Measurements from ENCODE around the gene PRDX4. TPM values are rescaled to one million over a fixed set of nuclear protein-coding genes. Genes with fewer than 3 reads are reported as not detected.

PRDX4 gene
- total and polyA plus RNA-seq, 2 of the 8 experiments (the other 6 are each of a cell fraction or from before 2014, with no cell fraction given) = 130 TPM

GRCh38 chrX:23631136-23631535 lies 36.2 kb upstream of the PRDX4 start:
- H2BK120ac ChIP-seq (replicated peaks; ENCODE audit: low read depth, low read length) = no peak overlapping the region
- no peak overlapping the region for H3K18ac ChIP-seq (ENCODE audit: extremely low read depth, low read length)
- 78% methylated on average over 4 of the region's 4 CpGs; no CpG with 5 or more reads in 1 of the 2 experiments for WGBS, 2 experiments (ENCODE audit: extremely low coverage in 1 of 2, insufficient coverage in 1 of 2, insufficient read length in 1 of 2, insufficient replicate concordance in 2 of 2, low coverage in 1 of 2, low lambda C conversion rate in 2 of 2, missing lambda C conversion rate in 1 of 2)
- no peaks in the 10 kb centered on the region for H3K23me2 ChIP-seq (ENCODE audit: low read depth, low read length)
- H4K20me1 ChIP-seq (replicated peaks in 1 of 2; ENCODE audit: control insufficient read depth in 1 of 2, insufficient read depth in 2 of 2, low read length in 2 of 2) = no peaks in the 10 kb centered on the region
- H2AK5ac ChIP-seq (ENCODE audit: low read depth, low read length) = no peak overlapping the region
- no peak overlapping the region for H3K4me3 ChIP-seq (ENCODE audit: extremely low read depth in 1 of 4, insufficient read depth in 2 of 4, low read depth in 3 of 4, low read length in 4 of 4)
- no peak overlapping the region for H2BK5ac ChIP-seq (ENCODE audit: low read depth, low read length)
- H4K91ac ChIP-seq (replicated peaks; ENCODE audit: insufficient read length, low read length) = no peak overlapping the region
- H4K8ac ChIP-seq (ENCODE audit: extremely low read depth, insufficient read depth, low read length) = no peak overlapping the region
- H3K79me2 ChIP-seq (ENCODE audit: control insufficient read depth in 1 of 2, insufficient read depth in 2 of 2, low read length in 2 of 2) = no peaks in the 10 kb centered on the region
- H3K27me3 ChIP-seq (replicated peaks in 1 of 4; ENCODE audit: control insufficient read depth in 3 of 4, extremely low read depth in 1 of 4, insufficient read depth in 3 of 4, low read length in 3 of 4) = no peaks in the 10 kb centered on the region
- no peak overlapping the region for H3K56ac ChIP-seq (replicated peaks; ENCODE audit: insufficient read length, low read depth, low read length)
- no peak overlapping the region for H2BK15ac ChIP-seq (ENCODE audit: low read length)
- H3K14ac ChIP-seq (ENCODE audit: insufficient read length) = no peak overlapping the region
- no peak overlapping the region for H3K4ac ChIP-seq (replicated peaks; ENCODE audit: insufficient read length, low read depth, low read length)
- FAIRE-seq = no peak
- H3K4me1 ChIP-seq (replicated peaks in 1 of 4; ENCODE audit: control insufficient read depth in 3 of 4, insufficient read depth in 4 of 4, low read length in 3 of 4) = no peaks in the 10 kb centered on the region
- no peak overlapping the region for H2AFZ ChIP-seq (ENCODE audit: low read length)
- H4K5ac ChIP-seq (ENCODE audit: insufficient read length, low read depth, low read length) = no peak overlapping the region
- no peak overlapping the region for H2BK12ac ChIP-seq (ENCODE audit: low read depth, low read length)
- no peak overlapping the region for H2BK20ac ChIP-seq (ENCODE audit: low read length)
- POLR2A ChIA-PET (ENCODE audit: partially characterized antibody) = no interaction called here
- H3K4me2 ChIP-seq (ENCODE audit: insufficient read depth in 1 of 2, low read depth in 2 of 2, low read length in 2 of 2) = no peak overlapping the region
- TF ChIP-seq RXRA (IDR thresholded peaks at IDR 0.05; ENCODE audit: insufficient read depth, low read depth, low read length) (no peak), ASH2L (IDR thresholded peaks at IDR 0.05; ENCODE audit: low read length) (no peak), EZH2 (IDR thresholded peaks at IDR 0.05; ENCODE audit: low read depth, low read length, severe bottlenecking) (no peak), TAF1 (IDR thresholded peaks at IDR 0.05; ENCODE audit: low read depth, low read length) (no peak), RBBP5 (IDR thresholded peaks at IDR 0.05; ENCODE audit: borderline replicate concordance, low read depth, low read length) (no peak), ZNF274 (IDR thresholded peaks at IDR 0.05; ENCODE audit: borderline replicate concordance, extremely low read depth, low read length) (no peak)
- no peaks in the 10 kb centered on the region for H3K36me3 ChIP-seq (ENCODE audit: control insufficient read depth in 2 of 4, insufficient read depth in 4 of 4, low read length in 3 of 4)
- H3K9me3 ChIP-seq (ENCODE audit: insufficient read depth in 2 of 2, low read depth in 1 of 2, low read length in 1 of 2) = no peaks in the 10 kb centered on the region
- H3K27ac ChIP-seq (ENCODE audit: low read depth, low read length) = no peak overlapping the region
- CTCF ChIA-PET (ENCODE audit: partially characterized antibody) = no interaction called here
- no peak overlapping the region for H3K9ac ChIP-seq (replicated peaks in 1 of 4; ENCODE audit: extremely low read depth in 1 of 4, low read depth in 3 of 4, low read length in 3 of 4)
- DNase-seq (ENCODE audit: low read depth in 1 of 2, low spot score in 2 of 2) = no peak
- H3K79me1 ChIP-seq (ENCODE audit: low read depth, low read length) = no peaks in the 10 kb centered on the region
- H3K23ac ChIP-seq (ENCODE audit: insufficient read length) = no peak overlapping the region

Data from H1 (cell line).